ENCODE measurements around the gene AP1AR.

GRCh38 chr4:112190684-112191083 is 40.9 kb upstream of the AP1AR start:
- TF ChIP-seq CTCF (IDR thresholded peaks at IDR 0.05) (no peak), POLR2A (IDR thresholded peaks at IDR 0.05) (no peak)
